Thymus (tissue), 14 donors: ENCODE measurements around the gene SLC22A13. TPM values are rescaled to one million over a fixed set of nuclear protein-coding genes. Genes with fewer than 3 reads are reported as not detected.

Experiments
- DNase-seq, 9 donors: peaks; one replicate each; pipeline ENCODE4 v3.0.0-alpha.2; 2013; ENCODE audit warnings: low spot score in 9 of 9, low read depth in 6 of 9, missing footprints in 1 of 9
- H3K27ac ChIP-seq, 2 donors: one replicate each; pipeline ENCODE4 v1.5.1; 2013; ENCODE audit warnings: control low read depth in 1 of 2, low read depth in 1 of 2, low read length in 1 of 2, mild to moderate bottlenecking in 1 of 2, moderate library complexity in 1 of 2
- H3K27me3 ChIP-seq, 2 donors: one replicate each; pipeline ENCODE4 v1.5.1; 2013; ENCODE audit warnings: low read length in 1 of 2; ENCODE audit not compliant: control insufficient read depth in 2 of 2, insufficient read depth in 1 of 2
- H3K36me3 ChIP-seq, 2 donors: one replicate each; pipeline ENCODE4 v1.5.1; 2013; ENCODE audit warnings: low read length in 1 of 2, mild to moderate bottlenecking in 1 of 2, moderate library complexity in 1 of 2; ENCODE audit not compliant: control insufficient read depth in 2 of 2, insufficient read depth in 2 of 2
- H3K4me1 ChIP-seq, 2 donors: one replicate each; pipeline ENCODE4 v1.5.1; 2013; ENCODE audit warnings: low read length in 2 of 2; ENCODE audit not compliant: control insufficient read depth in 2 of 2, insufficient read depth in 2 of 2
- H3K4me3 ChIP-seq, 2 donors: one replicate each; pipeline ENCODE4 v1.5.1; 2013; ENCODE audit warnings: low read length in 2 of 2, control low read depth in 1 of 2, mild to moderate bottlenecking in 1 of 2
- H3K9me3 ChIP-seq, 2 donors: one replicate each; pipeline ENCODE4 v1.5.1; 2013; ENCODE audit warnings: low read length in 1 of 2, mild to moderate bottlenecking in 1 of 2; ENCODE audit not compliant: control insufficient read depth in 2 of 2, insufficient read depth in 1 of 2
- WGBS: extraction: QIAGEN DNeasy Blood & Tissue Kit; methylation state at CpG from one replicate; pipeline ENCODE4 v1.1.7; 2013; 5-methylcytosine and 5-hydroxymethylcytosine counted together
- long read RNA-seq, 10 donors: transcript quantifications; one replicate each; lab custom pipeline, GENCODE V29; 2026
- polyA plus RNA-seq: library from polyadenylated mRNA; stranded (reverse); fragments of 200-250 nt; gene quantifications from one replicate; pipeline ENCODE4 v1.2.3, GENCODE V29; 2013
- total RNA-seq: library from RNA; stranded (reverse); fragments of 120-200 nt; gene quantifications from one replicate; pipeline ENCODE4 v1.2.4, GENCODE V29; 2013
- donor health status: healthy.

Gene SLC22A13
- 0.09 TPM for total RNA-seq
- 0.07 TPM for polyA plus RNA-seq
- long read RNA-seq, donor 1 = 0 reads
- long read RNA-seq, donor 2 = 0 reads
- long read RNA-seq, donor 3 = 0 reads
- long read RNA-seq, donor 4 = 0 reads
- long read RNA-seq, donor 5 = 0 reads
- long read RNA-seq, donor 6 = 0 reads
- long read RNA-seq, donor 7 = 0 reads
- long read RNA-seq, donor 8 = 0 reads
- long read RNA-seq, donor 9 = 0 reads
- long read RNA-seq, donor 10 = 0 reads

GRCh38 chr3:38265604-38266307 lies at the start of gene SLC22A13:
Gene SLC22A13, plus strand, starts transcription at chr3:38265812. Its CDS starts 49 bp downstream, at chr3:38265861.
- peaks cover 53 to 56% of the 10 kb centered on the region in 2 donors for H3K4me1 ChIP-seq
- no peaks in the 10 kb centered on the region for H3K36me3 ChIP-seq
- no peak for DNase-seq
- H3K27me3 ChIP-seq = no peaks in the 10 kb centered on the region
- H3K27ac ChIP-seq = peak within 1 kb of the TSS; percentile 58 to 92
- no peaks in the 10 kb centered on the region for H3K9me3 ChIP-seq
- WGBS = 98% methylated on average over 9 of the region's 9 CpGs
- H3K4me3 ChIP-seq = no peak within 1 kb of the TSS

- Histone ChIP-seq H3K4me3 (no peak overlapping the region), H3K9me3 (no peaks in the 10 kb centered on the region), H3K36me3 (peaks cover 16 to 27% of the 10 kb centered on the region in 2 donors), H3K27me3 (no peaks in the 10 kb centered on the region), H3K27ac (no peak overlapping the region), H3K4me1 (no peaks in the 10 kb centered on the region)
- WGBS = 99% methylated on average over 3 of the region's 3 CpGs
- DNase-seq = no peak
Measured at GRCh38 chr3:38219609-38220197, 45.9 kb upstream of the SLC22A13 start.

GRCh38 chr3:38221005-38221404 lies 44.6 kb upstream of the SLC22A13 start:
- Histone ChIP-seq H3K36me3 (peaks cover 16 to 28% of the 10 kb centered on the region in 2 donors), H3K4me3 (no peak overlapping the region), H3K9me3 (no peaks in the 10 kb centered on the region), H3K27ac (no peak overlapping the region), H3K27me3 (no peaks in the 10 kb centered on the region), H3K4me1 (no peaks in the 10 kb centered on the region)
- WGBS = 99% methylated on average over 1 of the region's 1 CpG
- no peak for DNase-seq

DNA sequence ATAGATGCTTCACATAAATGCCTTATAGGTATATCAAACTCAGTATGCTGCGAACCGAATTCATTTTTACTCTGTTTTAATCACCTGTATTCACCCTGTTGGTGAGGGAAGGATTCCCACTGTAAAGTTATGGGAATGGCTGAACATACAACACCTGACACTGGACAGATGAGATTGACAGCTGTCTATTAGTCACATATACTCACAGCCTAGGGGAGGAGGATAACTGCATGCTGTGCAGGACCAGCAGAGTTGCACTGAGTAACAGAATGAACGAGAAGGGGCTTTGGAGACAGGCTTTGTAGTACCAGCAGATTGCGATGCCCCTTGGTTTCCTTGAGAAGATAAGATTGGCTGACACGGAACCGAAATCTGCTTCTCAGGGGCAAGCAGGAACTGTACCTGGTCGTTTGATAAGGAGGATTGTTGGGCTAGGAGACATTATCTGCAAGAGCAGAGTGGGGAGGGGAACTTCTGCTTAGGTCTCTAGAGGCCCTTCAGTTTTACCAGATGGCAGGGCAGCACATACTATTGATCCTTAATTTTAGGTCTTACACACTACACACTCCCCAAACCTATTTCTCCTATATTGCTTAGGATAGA lies 43.5 kb upstream of the SLC22A13 start:
- H3K27me3 ChIP-seq = no peaks in the 10 kb centered on the region
- no peak overlapping the region for H3K27ac ChIP-seq
- peaks cover 13 to 32% of the 10 kb centered on the region in 2 donors for H3K36me3 ChIP-seq
- WGBS = 85% methylated on average over 7 of the region's 7 CpGs
- H3K4me3 ChIP-seq = no peak overlapping the region
- no peaks in the 10 kb centered on the region for H3K4me1 ChIP-seq
- H3K9me3 ChIP-seq = no peaks in the 10 kb centered on the region
- no peak for DNase-seq

- Histone ChIP-seq H3K27ac (no peak overlapping the region), H3K4me1 (no peaks in the 10 kb centered on the region), H3K9me3 (no peaks in the 10 kb centered on the region), H3K4me3 (no peak overlapping the region), H3K36me3 (peaks cover 22 to 36% of the 10 kb centered on the region in 2 donors), H3K27me3 (no peaks in the 10 kb centered on the region)
- DNase-seq = no peak
- over 99% methylated on average over 4 of the region's 4 CpGs for WGBS
Measured at GRCh38 chr3:38224357-38224756, 41.3 kb upstream of the SLC22A13 start.

GRCh38 chr3:38226273-38226672 lies 39.3 kb upstream of the SLC22A13 start:
- WGBS = over 99% methylated on average over 2 of the region's 2 CpGs
- Histone ChIP-seq H3K9me3 (no peaks in the 10 kb centered on the region), H3K4me1 (no peaks in the 10 kb centered on the region), H3K27ac (no peak overlapping the region), H3K36me3 (peaks cover 25 to 47% of the 10 kb centered on the region in 2 donors), H3K27me3 (no peaks in the 10 kb centered on the region), H3K4me3 (no peak overlapping the region)
- no peak for DNase-seq

DNA sequence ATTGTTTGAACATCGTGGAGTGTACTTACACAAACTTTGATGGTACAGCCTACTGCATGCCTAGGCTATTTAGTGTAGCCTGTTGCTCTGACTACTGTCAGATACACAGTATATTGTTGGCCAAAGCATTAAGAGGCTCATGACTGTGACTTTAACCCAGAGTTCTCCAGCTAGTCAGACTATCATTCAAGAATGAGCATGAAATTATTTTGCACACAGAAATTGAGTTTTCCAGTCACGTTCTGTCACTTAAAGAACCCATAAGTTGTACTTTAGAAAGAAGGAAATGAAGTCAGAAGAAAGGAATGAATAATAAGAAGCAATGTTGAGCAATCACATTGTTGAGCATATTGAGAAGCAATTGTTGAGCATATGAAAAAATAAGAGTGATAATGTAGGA lies 37.6 kb upstream of the SLC22A13 start:
- WGBS = 97% methylated on average over 2 of the region's 2 CpGs
- peaks cover 20 to 38% of the 10 kb centered on the region in 2 donors for H3K36me3 ChIP-seq

DNA sequence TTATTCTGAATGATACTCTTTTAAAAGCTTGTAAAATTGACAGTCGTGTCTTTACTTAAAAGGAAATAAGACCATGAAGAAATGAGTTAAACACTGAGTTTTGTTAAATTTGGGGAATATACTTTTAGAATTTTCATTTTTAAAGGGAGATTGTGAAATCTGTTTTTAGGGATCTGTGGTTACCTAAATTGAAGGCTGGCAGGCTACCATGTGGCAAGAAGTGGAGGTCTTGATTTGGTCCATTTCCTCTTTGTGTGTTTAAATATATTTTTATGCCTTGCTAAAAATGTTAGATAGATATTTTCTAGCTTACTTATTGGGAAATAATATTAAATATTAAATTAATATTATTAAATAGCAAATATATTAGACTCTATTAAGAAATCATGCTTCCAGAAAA lies 36.6 kb upstream of the SLC22A13 start:
- no peak for DNase-seq
- H3K27ac ChIP-seq = no peak overlapping the region
- H3K4me3 ChIP-seq = no peak overlapping the region
- H3K9me3 ChIP-seq = no peaks in the 10 kb centered on the region
- 97% methylated on average over 1 of the region's 1 CpG for WGBS
- H3K4me1 ChIP-seq = no peaks in the 10 kb centered on the region
- no peaks in the 10 kb centered on the region for H3K27me3 ChIP-seq
- peaks cover 15 to 31% of the 10 kb centered on the region in 2 donors for H3K36me3 ChIP-seq

More for the DNA sequence above, 37.6 kb upstream of the SLC22A13 start:
- H3K4me1 ChIP-seq = no peaks in the 10 kb centered on the region
- H3K27ac ChIP-seq = no peak overlapping the region
- no peaks in the 10 kb centered on the region for H3K27me3 ChIP-seq
- H3K4me3 ChIP-seq = no peak overlapping the region
- no peaks in the 10 kb centered on the region for H3K9me3 ChIP-seq
- no peak for DNase-seq

- H3K36me3 ChIP-seq = peaks cover 9 to 25% of the 10 kb centered on the region in 2 donors
- WGBS = 95% methylated on average over 2 of the region's 2 CpGs
- no peak for DNase-seq
Measured at GRCh38 chr3:38232701-38233100, 32.9 kb upstream of the SLC22A13 start.

More at GRCh38 chr3:38232701-38233100, 32.9 kb upstream of the SLC22A13 start:
- H3K9me3 ChIP-seq = no peaks in the 10 kb centered on the region
- no peaks in the 10 kb centered on the region for H3K4me1 ChIP-seq
- no peak overlapping the region for H3K27ac ChIP-seq
- no peaks in the 10 kb centered on the region for H3K27me3 ChIP-seq
- H3K4me3 ChIP-seq = no peak overlapping the region
